HepG2 (cell line): Measurements from ENCODE around the gene APH1B. TPM values are rescaled to one million over a fixed set of nuclear protein-coding genes. Genes with fewer than 3 reads are reported as not detected.
A peak's percentile ranks its signal among the peaks of the same experiment; 100 is the strongest.

ENCODE experiments used
- ATAC-seq: fragments of 200-7000 bp; cut with Tn5 transposase; 3 replicates; pipeline ENCODE4 v1.9.1; 2020; ENCODE audit warnings: mild to moderate bottlenecking, moderate library complexity
- BruUV-seq: library from RNA; stranded (reverse); fragments of 400-500 nt; replicated peaks from 2 replicates; lab custom pipeline; 2021; lab: Mats Ljungman, UMichigan
- CTCF ChIA-PET: fragments of 300-600 bp; formaldehyde crosslinking; extraction: SDS; loops from one replicate; lab custom pipeline; 2021; ENCODE audit warnings: low total read pairs, inconsistent platforms, low intra/inter-chr PET ratio; lab: Yijun Ruan, JAX
- POLR2A ChIA-PET: fragments of 350-600 bp; sonication (Branson Sonifier 250); formaldehyde crosslinking; loops from one replicate; lab custom pipeline; 2020; ENCODE audit warnings: antibody characterized with exemption, inconsistent platforms; lab: Yijun Ruan, JAX
- DNase-seq: peaks from one replicate; pipeline ENCODE4 v3.0.0-alpha.2; 2015; ENCODE audit warnings: low spot score
- FAIRE-seq: peaks from 3 replicates; lab custom pipeline; 2011; peaks lifted over from hg19 to GRCh38; lab: Jason Lieb, UNC
- H2AFZ ChIP-seq: one replicate; pipeline ENCODE4 v1.6.1; 2011; ENCODE audit warnings: low read length, inconsistent platforms
- H3K27ac ChIP-seq: fragments of 300-600 bp; 3 replicates; pipeline ENCODE4 v1.8.0; 2011; ENCODE audit warnings: mixed run types, mild to moderate bottlenecking, mixed read lengths, low read length, inconsistent platforms; ENCODE audit not compliant: insufficient read depth; ENCODE audit errors: extremely low read length
- H3K27me3 ChIP-seq, 2 experiments: fragments of 200-600 bp in 1 of 2; 2 replicates in 1 of 2; 3 replicates in 1 of 2; pipeline versions ENCODE4 v1.6.0 to v1.8.0; 2011; ENCODE audit warnings: low read length in 2 of 2, mild to moderate bottlenecking in 2 of 2, moderate library complexity in 2 of 2, inconsistent platforms in 1 of 2; ENCODE audit not compliant: insufficient read depth in 2 of 2, control insufficient read depth in 1 of 2
- H3K36me3 ChIP-seq, 2 experiments: fragments of 200-600 bp in 1 of 2; replicated peaks in 1 of 2; 2 replicates in 1 of 2; 3 replicates in 1 of 2; pipeline versions ENCODE4 v1.5.1 to v1.8.0; 2011; ENCODE audit warnings: low read length in 2 of 2, inconsistent platforms in 1 of 2; ENCODE audit not compliant: insufficient read depth in 2 of 2, control insufficient read depth in 1 of 2
- H3K4me1 ChIP-seq: 2 replicates; pipeline ENCODE4 v1.5.1; 2012; ENCODE audit warnings: low read length, inconsistent platforms; ENCODE audit not compliant: insufficient read depth
- H3K4me2 ChIP-seq: 2 replicates; pipeline ENCODE4 v1.6.0; 2011; ENCODE audit warnings: low read depth, low read length, inconsistent platforms
- H3K4me3 ChIP-seq, 3 experiments: fragments of 200-600 bp in 1 of 3; sonication (generic), shearing (Covaris generic) in 1 of 3; replicated peaks in 1 of 3; 2 replicates each; pipeline ENCODE4 v1.5.1; 2011 to 2016; ENCODE audit warnings: low read length in 3 of 3, inconsistent platforms in 2 of 3, low read depth in 2 of 3, mild to moderate bottlenecking in 2 of 3, control low read depth in 1 of 3, mixed read lengths in 1 of 3; ENCODE audit not compliant: insufficient read depth in 1 of 3
- H3K79me2 ChIP-seq: one replicate; pipeline ENCODE4 v1.6.1; 2011; ENCODE audit warnings: low read length, inconsistent platforms; ENCODE audit not compliant: insufficient read depth
- H3K9ac ChIP-seq: 2 replicates; pipeline ENCODE4 v1.6.0; 2011; ENCODE audit warnings: mild to moderate bottlenecking, low read depth, low read length, inconsistent platforms; ENCODE audit not compliant: insufficient read depth
- H3K9me3 ChIP-seq: 2 replicates; pipeline ENCODE4 v1.5.1; 2012; ENCODE audit warnings: mild to moderate bottlenecking, low read length
- H4K20me1 ChIP-seq: 2 replicates; pipeline ENCODE4 v1.6.0; 2011; ENCODE audit warnings: inconsistent platforms, mild to moderate bottlenecking, low read length, moderate library complexity; ENCODE audit not compliant: insufficient read depth
- AFF4 ChIP-seq: sonication (generic); formaldehyde crosslinking; IDR thresholded peaks from 2 replicates; pipeline ENCODE4 v1.4.0; 2020; ENCODE audit warnings: missing genetic modification reagents
- ARID4A ChIP-seq: sonication (generic); formaldehyde crosslinking; IDR thresholded peaks from 2 replicates; pipeline ENCODE4 v1.5.0; 2020; ENCODE audit warnings: mild to moderate bottlenecking, missing genetic modification reagents, borderline replicate concordance
- NFKB2 ChIP-seq: sonication (generic); formaldehyde crosslinking; IDR thresholded peaks from 2 replicates; pipeline ENCODE4 v1.4.0; 2020; ENCODE audit warnings: missing genetic modification reagents, borderline replicate concordance
- PPARG ChIP-seq: conservative IDR thresholded peaks from 2 replicates; pipeline ENCODE4 v1.6.1; 2016; ENCODE audit warnings: missing biosample characterization, missing genetic modification reagents
- RXRB ChIP-seq: IDR thresholded peaks from 2 replicates; pipeline ENCODE4 v1.6.1; 2016; ENCODE audit warnings: borderline replicate concordance, missing genetic modification reagents, missing compliant biosample characterization
- ZFY ChIP-seq: sonication (generic); formaldehyde crosslinking; IDR thresholded peaks from 2 replicates; pipeline ENCODE4 v1.4.0; 2020; ENCODE audit warnings: missing genetic modification reagents
- ZNF24 ChIP-seq: fragments of 450-650 bp; IDR thresholded peaks from 2 replicates; pipeline ENCODE4 v1.6.1; 2017; ENCODE audit warnings: antibody characterized with exemption, mild to moderate bottlenecking
- ZNF569 ChIP-seq: sonication (generic); formaldehyde crosslinking; IDR thresholded peaks from 2 replicates; pipeline ENCODE4 v1.5.0; 2020; ENCODE audit warnings: mild to moderate bottlenecking, missing genetic modification reagents, moderate library complexity, borderline replicate concordance
- WGBS: methylation state at CpG from one replicate; pipeline ENCODE4 v1.1.6; 2017; ENCODE audit warnings: low lambda C conversion rate; 5-methylcytosine and 5-hydroxymethylcytosine counted together
- in situ Hi-C: cut with HindIII; loops from 2 replicates; pipeline ENCODE4 v1.10.0; 2017; ENCODE audit warnings: low pct_unique_long_range_greater_than_20kb; ENCODE audit not compliant: extremely low pct_ligation_motif_present
- intact Hi-C: fragments of 100-400 bp; cut with micrococcal nuclease; formaldehyde crosslinking; loops from one replicate; pipeline ENCODE4 v1.10.0; 2022; ENCODE audit not compliant: unreplicated experiment
- polyA plus RNA-seq, 8 experiments: library from polyadenylated mRNA; depleted of rRNA in 3 of 8; stranded (reverse) in 7 of 8; unstranded in 1 of 8; fragments of >200 nt; fragmentation: Illumina TruSeq in 4 of 8; extraction: Trizol in 4 of 8; gene quantifications; 2 replicates each; pipeline versions ENCODE4 v1.2.1 to v1.2.3, GENCODE V29; 2011 to 2016; ENCODE audit warnings: low read depth in 4 of 8, missing spikeins in 1 of 8, mixed read lengths in 1 of 8; ENCODE audit not compliant: insufficient read depth in 1 of 8
- total RNA-seq, 5 experiments: library from RNA; depleted of rRNA; stranded (reverse); fragments of >200 nt; fragmentation: Illumina TruSeq; extraction: Trizol; gene quantifications; 2 replicates each; pipeline ENCODE4 v1.2.3, GENCODE V29; 2016; ENCODE audit warnings: low read depth in 1 of 5

APH1B gene
- total and polyA plus RNA-seq, 2 of the 13 experiments (the other 11 are each of a cell fraction or from before 2014, with no cell fraction given) = 0.45 to 1.00 TPM

- TF ChIP-seq ARID4A (CRISPR knock-in tag) (no peak), ZFY (no peak), ZNF569 (CRISPR knock-in tag) (no peak), ZNF24 (no peak)
These were observed 17.9 kb downstream of the APH1B start (continued) for GRCh38 chr15:63295341-63295740.

- DNase-seq (no peak), FAIRE-seq (no peak), ATAC-seq (peak; percentile 77)
- H3K36me3 ChIP-seq = no peaks in the 10 kb centered on the region
- 12% methylated on average over 6 of the region's 6 CpGs for WGBS
- H3K79me2 ChIP-seq = no peaks in the 10 kb centered on the region
- BruUV-seq = no TSS peak
- peak overlapping the region; percentile 34; the same call in 1 of the 2 replicates for H3K4me2 ChIP-seq
- H3K27ac ChIP-seq = no peak overlapping the region
- ChIA-PET POLR2A (no interaction called here), CTCF (no interaction called here)
- H3K9me3 ChIP-seq = no peaks in the 10 kb centered on the region
- no peak overlapping the region for H2AFZ ChIP-seq
- intact Hi-C loops = no loop called here
- no peak overlapping the region for H3K4me3 ChIP-seq
- H3K27me3 ChIP-seq = no peaks in the 10 kb centered on the region
- in situ Hi-C loops = loop anchor here (25.0 kb wide), 1 partner anchor 266 kb away; no protein-coding TSS in a partner anchor
- no peak overlapping the region for H3K9ac ChIP-seq
- peaks cover 18% of the 10 kb centered on the region for H3K4me1 ChIP-seq
- no peak for TF ChIP-seq NFKB2 (CRISPR knock-in tag)
- TF ChIP-seq RXRB (CRISPR knock-in tag) = 0 out of 2 replicates have a peak, but pooled peaks have one; percentile 17
- peak; percentile 76 for TF ChIP-seq PPARG (CRISPR knock-in tag)
- no peak for TF ChIP-seq AFF4 (CRISPR knock-in tag)
- TF ChIP-seq, all 625 proteins: peak for 2
- no peaks in the 10 kb centered on the region for H4K20me1 ChIP-seq
These were observed 18.8 kb downstream of the APH1B start for GRCh38 chr15:63296195-63296594.
